HG03066 (cell line): ENCODE measurements around the gene IL17RB.

ENCODE experiments used
- ATAC-seq: cut with Tn5 transposase; IDR thresholded peaks from one replicate; pipeline ENCODE4 v1.9.1; 2021; ENCODE audit warnings: low read depth; ENCODE audit not compliant: unreplicated experiment

Gene IL17RB

DNA sequence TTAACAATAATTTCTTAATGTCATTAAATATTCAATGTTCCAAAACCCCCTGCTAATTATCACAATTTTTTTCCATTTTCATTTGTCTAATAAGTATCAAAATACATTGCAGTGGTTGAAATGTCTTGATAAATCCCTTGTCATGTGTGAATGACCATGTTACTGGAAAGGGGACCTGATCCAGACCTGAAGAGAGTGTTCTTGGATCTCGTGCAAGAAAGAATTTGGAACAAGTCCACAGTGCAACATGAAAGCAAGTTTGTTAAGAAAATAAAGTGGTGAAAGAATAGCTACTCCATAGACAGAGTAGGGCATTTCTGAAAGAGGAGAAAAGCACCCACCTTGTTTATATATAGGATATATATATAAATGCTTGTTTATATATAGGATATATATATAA lies 55.7 kb downstream of the IL17RB start:
- no peak for ATAC-seq

DNA sequence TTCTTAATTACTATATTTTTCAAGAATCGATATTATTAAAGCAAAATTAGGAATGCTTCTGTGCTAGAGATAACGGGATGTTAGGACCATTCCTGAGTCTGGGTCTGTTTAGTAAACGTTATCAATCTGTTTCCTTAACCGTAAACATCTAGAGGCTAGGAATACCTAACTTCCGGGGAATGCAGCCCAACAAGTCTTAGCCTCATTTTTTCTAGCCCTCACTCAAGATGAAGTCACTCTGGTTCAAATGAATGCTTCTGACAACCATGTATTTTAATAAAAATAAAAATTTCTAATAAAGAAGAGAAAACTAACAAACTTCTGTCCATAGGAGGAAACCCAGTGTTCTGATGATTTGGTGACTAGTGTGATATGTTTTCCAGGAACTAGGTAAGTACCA lies 56.3 kb downstream of the IL17RB start:
- no peak for ATAC-seq

DNA sequence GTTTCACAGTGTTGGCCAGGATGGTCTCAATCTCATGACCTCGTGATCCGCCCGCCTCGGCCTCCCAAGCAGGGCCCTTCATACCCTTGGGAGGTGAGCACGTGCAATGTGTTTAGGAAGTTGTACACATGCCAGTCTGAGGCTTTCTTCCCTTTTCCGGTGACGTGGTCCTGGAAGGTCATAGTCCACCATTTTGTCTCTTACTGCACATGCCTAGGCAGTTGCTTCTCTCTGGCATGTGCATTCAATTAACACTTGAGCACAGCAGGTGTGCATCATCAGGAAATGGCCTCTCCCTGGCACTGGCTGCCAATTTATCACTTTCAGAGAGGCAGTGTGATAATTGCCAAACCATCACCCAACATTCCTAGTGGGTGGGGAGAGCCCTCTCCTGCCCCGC lies 67.0 kb downstream of the IL17RB start:
- no peak for ATAC-seq
